Smooth muscle cell (in vitro differentiated cells): ENCODE data around the gene KIAA0513. TPM values are rescaled to one million over a fixed set of nuclear protein-coding genes. Genes with fewer than 3 reads are reported as not detected.

Source experiments
- DNase-seq: peaks from one replicate; lab custom pipeline; 2025; ENCODE audit not compliant: unreplicated experiment; lab: John Stamatoyannopoulos, UW
- H2AFZ ChIP-seq: fragments of 200-600 bp; sonication (generic); 2 replicates; pipeline ENCODE4 v1.6.0; 2016; ENCODE audit warnings: antibody characterized with exemption, low read depth, mild to moderate bottlenecking
- H3F3A ChIP-seq: fragments of 200-600 bp; sonication (generic); 2 replicates; pipeline ENCODE4 v1.6.0; 2017; ENCODE audit warnings: antibody characterized with exemption, low read depth
- H3K27ac ChIP-seq: fragments of 200-600 bp; sonication (generic); 2 replicates; pipeline ENCODE4 v1.5.1; 2016; ENCODE audit warnings: low read depth, mild to moderate bottlenecking
- H3K27me3 ChIP-seq: fragments of 200-600 bp; sonication (generic); 2 replicates; pipeline ENCODE4 v1.6.1; 2016; ENCODE audit warnings: low read depth, mild to moderate bottlenecking
- H3K36me3 ChIP-seq: fragments of 200-600 bp; sonication (generic); 2 replicates; pipeline ENCODE4 v1.5.1; 2016; ENCODE audit warnings: low read depth
- H3K4me1 ChIP-seq: fragments of 200-600 bp; sonication (generic); 2 replicates; pipeline ENCODE4 v1.5.1; 2016; ENCODE audit warnings: low read depth
- H3K4me2 ChIP-seq: fragments of 200-600 bp; sonication (generic); 2 replicates; pipeline ENCODE4 v1.6.0; 2016; ENCODE audit warnings: mild to moderate bottlenecking
- H3K4me3 ChIP-seq: fragments of 200-600 bp; sonication (generic); 2 replicates; pipeline ENCODE4 v1.5.1; 2016; ENCODE audit warnings: mild to moderate bottlenecking
- H3K79me2 ChIP-seq: fragments of 200-600 bp; sonication (generic); 2 replicates; pipeline ENCODE4 v1.6.0; 2016; ENCODE audit warnings: low read depth, mild to moderate bottlenecking
- H3K9ac ChIP-seq: fragments of 200-600 bp; sonication (generic); 2 replicates; pipeline ENCODE4 v1.6.0; 2016; ENCODE audit warnings: low read depth
- H3K9me3 ChIP-seq: fragments of 200-600 bp; sonication (generic); replicated peaks from 2 replicates; pipeline ENCODE4 v1.5.1; 2016; ENCODE audit warnings: low read depth
- H4K20me1 ChIP-seq: fragments of 200-600 bp; sonication (generic); 2 replicates; pipeline ENCODE4 v1.6.0; 2016; ENCODE audit warnings: low read depth
- WGBS: methylation state at CpG from one replicate; pipeline ENCODE4 v1.1.7; 2016; ENCODE audit warnings: low lambda C conversion rate; 5-methylcytosine and 5-hydroxymethylcytosine counted together
- polyA plus RNA-seq: library from polyadenylated mRNA; unstranded; fragments of >200 nt; fragmentation: Nextera tagmentation; extraction: Ambion mirVana; gene quantifications from 2 replicates; pipeline ENCODE4 v1.2.1, GENCODE V29; 2016
- total RNA-seq: library from RNA; depleted of rRNA; stranded (reverse); fragments of >200 nt; gene quantifications from 2 replicates; pipeline ENCODE4 v1.2.3, GENCODE V29; 2014
- TF ChIP-seq, protein P1 (sequence below): fragments of 200-600 bp; sonication (generic); IDR thresholded peaks from 2 replicates; pipeline ENCODE4 v1.5.1; 2017; ENCODE audit warnings: borderline replicate concordance, mild to moderate bottlenecking, antibody characterized with exemption; ENCODE audit not compliant: insufficient read depth, poor library complexity, severe bottlenecking

Gene KIAA0513
- total and polyA plus RNA-seq, 2 experiments from 2014 or later, result 3.2 to 3.3 TPM

DNA sequence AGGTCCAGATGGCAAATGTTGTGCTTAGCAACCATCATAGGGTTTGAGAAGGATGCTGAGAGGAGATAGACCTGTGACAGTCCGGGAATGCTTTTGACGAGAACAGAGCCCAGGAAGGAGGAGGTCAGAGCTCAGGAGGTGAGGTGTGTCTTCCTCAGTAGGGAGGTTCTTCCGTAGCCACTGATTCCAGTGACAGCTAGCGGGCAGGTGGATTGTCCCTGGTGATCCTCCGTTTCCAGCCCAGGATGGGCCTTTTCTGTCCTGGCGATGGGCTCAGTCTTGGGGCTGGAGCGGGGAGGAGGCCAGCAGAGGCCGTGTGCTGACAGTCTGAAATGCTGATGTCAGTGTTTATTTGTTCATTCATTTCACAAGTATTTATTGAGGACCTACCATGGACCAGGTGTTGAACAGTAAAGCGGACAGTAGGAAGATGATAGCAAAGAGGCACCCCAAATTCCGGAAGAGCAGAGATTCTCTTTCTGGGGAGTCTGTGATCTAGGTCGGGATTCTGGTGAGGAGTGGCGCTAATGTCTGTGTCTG, 38.8 kb downstream of the KIAA0513 start:
- TF ChIP-seq, protein P1, sequence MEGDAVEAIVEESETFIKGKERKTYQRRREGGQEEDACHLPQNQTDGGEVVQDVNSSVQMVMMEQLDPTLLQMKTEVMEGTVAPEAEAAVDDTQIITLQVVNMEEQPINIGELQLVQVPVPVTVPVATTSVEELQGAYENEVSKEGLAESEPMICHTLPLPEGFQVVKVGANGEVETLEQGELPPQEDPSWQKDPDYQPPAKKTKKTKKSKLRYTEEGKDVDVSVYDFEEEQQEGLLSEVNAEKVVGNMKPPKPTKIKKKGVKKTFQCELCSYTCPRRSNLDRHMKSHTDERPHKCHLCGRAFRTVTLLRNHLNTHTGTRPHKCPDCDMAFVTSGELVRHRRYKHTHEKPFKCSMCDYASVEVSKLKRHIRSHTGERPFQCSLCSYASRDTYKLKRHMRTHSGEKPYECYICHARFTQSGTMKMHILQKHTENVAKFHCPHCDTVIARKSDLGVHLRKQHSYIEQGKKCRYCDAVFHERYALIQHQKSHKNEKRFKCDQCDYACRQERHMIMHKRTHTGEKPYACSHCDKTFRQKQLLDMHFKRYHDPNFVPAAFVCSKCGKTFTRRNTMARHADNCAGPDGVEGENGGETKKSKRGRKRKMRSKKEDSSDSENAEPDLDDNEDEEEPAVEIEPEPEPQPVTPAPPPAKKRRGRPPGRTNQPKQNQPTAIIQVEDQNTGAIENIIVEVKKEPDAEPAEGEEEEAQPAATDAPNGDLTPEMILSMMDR, result no peak
- no peak for DNase-seq
- Histone ChIP-seq H3K4me2 (no peak overlapping the region), H3K9me3 (no peaks in the 10 kb centered on the region), H3K4me3 (no peak overlapping the region), H3F3A (no peaks in the 10 kb centered on the region), H3K27me3 (no peaks in the 10 kb centered on the region), H3K9ac (no peak overlapping the region), H3K4me1 (no peaks in the 10 kb centered on the region), H3K27ac (no peak overlapping the region), H2AFZ (no peak overlapping the region), H4K20me1 (peaks cover 13% of the 10 kb centered on the region), H3K36me3 (no peaks in the 10 kb centered on the region), H3K79me2 (no peaks in the 10 kb centered on the region)
- WGBS, result 94% methylated on average over 12 of the region's 12 CpGs

DNA sequence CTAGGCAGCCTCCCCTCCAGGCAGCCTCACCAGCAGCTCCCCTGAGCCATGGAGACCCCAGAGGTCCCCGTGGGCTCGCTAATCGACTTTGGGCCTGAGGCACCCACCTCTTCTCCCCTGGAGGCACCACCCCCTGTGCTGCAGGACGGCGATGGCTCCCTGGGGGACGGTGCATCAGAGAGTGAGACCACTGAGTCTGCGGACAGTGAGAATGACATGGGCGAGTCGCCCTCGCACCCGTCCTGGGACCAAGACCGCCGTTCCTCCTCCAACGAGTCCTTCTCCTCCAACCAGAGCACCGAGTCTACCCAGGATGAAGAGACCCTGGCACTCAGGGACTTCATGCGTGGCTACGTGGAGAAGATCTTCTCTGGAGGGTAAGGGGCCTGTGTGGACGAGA, 39.4 kb downstream of the KIAA0513 start:
- Histone ChIP-seq H3K9me3 (no peaks in the 10 kb centered on the region), H2AFZ (no peak overlapping the region), H3K9ac (no peak overlapping the region), H3K4me2 (no peak overlapping the region), H3K36me3 (no peaks in the 10 kb centered on the region), H4K20me1 (peaks cover 13% of the 10 kb centered on the region), H3K4me3 (no peak overlapping the region), H3K4me1 (no peaks in the 10 kb centered on the region), H3K27ac (no peak overlapping the region), H3K27me3 (no peaks in the 10 kb centered on the region), H3K79me2 (no peaks in the 10 kb centered on the region), H3F3A (no peaks in the 10 kb centered on the region)
- no peak for DNase-seq
- WGBS, result 98% methylated on average over 18 of the region's 18 CpGs
- TF ChIP-seq, protein P1, result no peak

DNA sequence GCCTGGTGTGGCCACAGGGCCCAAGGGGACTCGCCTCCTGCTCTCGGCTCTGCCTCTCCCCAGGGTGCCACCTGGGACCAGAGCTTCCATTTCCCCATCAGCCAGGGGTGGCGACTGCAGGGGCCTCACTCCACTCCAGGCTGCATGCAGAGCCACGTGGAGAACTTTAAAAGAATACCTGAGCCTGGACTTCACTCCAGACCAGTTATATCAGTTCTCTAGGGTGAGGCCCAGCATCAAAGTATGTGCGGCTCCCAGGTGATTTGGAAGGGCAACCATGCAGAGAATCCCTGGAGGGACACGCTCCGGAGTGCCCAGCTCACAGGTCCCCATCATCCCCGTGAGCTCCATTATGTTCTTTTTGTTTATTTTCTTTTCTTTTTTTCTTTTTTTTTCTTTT, 39.8 kb downstream of the KIAA0513 start:
- H3F3A ChIP-seq, result no peaks in the 10 kb centered on the region
- 90% methylated on average over 8 of the region's 8 CpGs for WGBS
- no peak overlapping the region for H3K27ac ChIP-seq

More for the DNA sequence above, 39.8 kb downstream of the KIAA0513 start:
- H3K9me3 ChIP-seq, result no peaks in the 10 kb centered on the region
- H3K4me2 ChIP-seq, result no peak overlapping the region
- no peaks in the 10 kb centered on the region for H3K27me3 ChIP-seq
- no peaks in the 10 kb centered on the region for H3K79me2 ChIP-seq
- H2AFZ ChIP-seq, result no peak overlapping the region
- peaks cover 13% of the 10 kb centered on the region for H4K20me1 ChIP-seq
- DNase-seq, result no peak
- TF ChIP-seq, protein P1, result no peak
- H3K9ac ChIP-seq, result no peak overlapping the region
- H3K36me3 ChIP-seq, result no peaks in the 10 kb centered on the region
- H3K4me3 ChIP-seq, result no peak overlapping the region
- no peaks in the 10 kb centered on the region for H3K4me1 ChIP-seq
